IMR-90 (cell line): ENCODE measurements around the gene PLXDC1.

ENCODE experiments used
- BHLHE40 ChIP-seq: fragments of 150-350 bp; IDR thresholded peaks from 2 replicates; pipeline ENCODE4 v1.6.1; 2016; ENCODE audit warnings: mild to moderate bottlenecking, low read depth, low read length
- CEBPB ChIP-seq: IDR thresholded peaks from 2 replicates; pipeline ENCODE4 v1.6.1; 2012; ENCODE audit warnings: low read depth, low read length, improper control_type of control experiment
- CHD1 ChIP-seq: IDR thresholded peaks from 2 replicates; pipeline ENCODE4 v1.6.1; 2012; ENCODE audit warnings: low read depth, low read length, improper control_type of control experiment
- CTCF ChIP-seq: conservative IDR thresholded peaks from 2 replicates; pipeline ENCODE4 v1.5.1; 2012; ENCODE audit warnings: mild to moderate bottlenecking, low read depth, low read length, improper control_type of control experiment
- ELK1 ChIP-seq: fragments of 150-350 bp; IDR thresholded peaks from 2 replicates; pipeline ENCODE4 v1.6.1; 2016; ENCODE audit warnings: low read depth, mild to moderate bottlenecking, low read length, moderate library complexity, borderline replicate concordance
- FOS ChIP-seq: fragments of 150-350 bp; IDR thresholded peaks from 2 replicates; pipeline ENCODE4 v1.6.1; 2016; ENCODE audit warnings: low read depth, low read length
- MAFK ChIP-seq: IDR thresholded peaks from 2 replicates; pipeline ENCODE4 v1.6.1; 2012; ENCODE audit warnings: low read depth, low read length, improper control_type of control experiment
- POLR2A ChIP-seq: IDR thresholded peaks from 2 replicates; pipeline ENCODE4 v1.6.1; 2012; ENCODE audit warnings: mild to moderate bottlenecking, low read depth, low read length
- RAD21 ChIP-seq: IDR thresholded peaks from 2 replicates; pipeline ENCODE4 v1.6.1; 2012; ENCODE audit warnings: low read length, improper control_type of control experiment
- RCOR1 ChIP-seq: IDR thresholded peaks from 2 replicates; pipeline ENCODE4 v1.6.1; 2012; ENCODE audit warnings: mild to moderate bottlenecking, low read length, improper control_type of control experiment; ENCODE audit not compliant: insufficient replicate concordance
- RFX5 ChIP-seq: IDR thresholded peaks from 2 replicates; pipeline ENCODE4 v1.8.0; 2012; ENCODE audit warnings: low read depth, mild to moderate bottlenecking, low read length, moderate library complexity
- SMC3 ChIP-seq: fragments of 150-350 bp; IDR thresholded peaks from 2 replicates; pipeline ENCODE4 v1.6.1; 2016; ENCODE audit warnings: low read depth, mild to moderate bottlenecking, antibody characterized with exemption, low read length, moderate library complexity
- USF2 ChIP-seq: fragments of 150-350 bp; IDR thresholded peaks from 2 replicates; pipeline ENCODE4 v1.6.1; 2017; ENCODE audit warnings: mild to moderate bottlenecking, antibody characterized with exemption, low read length, low read depth

GRCh38 chr17:39069114-39069756 is 82.2 kb downstream of the PLXDC1 start:
- TF ChIP-seq CTCF, result peak; percentile 82
- no peak for TF ChIP-seq RFX5
- TF ChIP-seq SMC3, result peak; percentile 80
- peak; percentile 78 for TF ChIP-seq RAD21
- no peak for TF ChIP-seq CEBPB
- TF ChIP-seq POLR2A, result no peak
- no peak for TF ChIP-seq MAFK
- TF ChIP-seq USF2, result no peak
- TF ChIP-seq ELK1, result no peak
- TF ChIP-seq FOS, result no peak
- TF ChIP-seq RCOR1, result no peak
- TF ChIP-seq BHLHE40, result no peak
- no peak for TF ChIP-seq CHD1
